ENCODE measurements around the gene GPR160.
"Not testable (repeated sequence)": the region's sequence is repeated elsewhere in the genome, so short reads cannot be mapped to it uniquely, and the experiment has no call there.

Gene GPR160

GRCh38 chr3:170075441-170076091 is 37.8 kb downstream of the GPR160 start:
- DNase-seq: no peak

DNA sequence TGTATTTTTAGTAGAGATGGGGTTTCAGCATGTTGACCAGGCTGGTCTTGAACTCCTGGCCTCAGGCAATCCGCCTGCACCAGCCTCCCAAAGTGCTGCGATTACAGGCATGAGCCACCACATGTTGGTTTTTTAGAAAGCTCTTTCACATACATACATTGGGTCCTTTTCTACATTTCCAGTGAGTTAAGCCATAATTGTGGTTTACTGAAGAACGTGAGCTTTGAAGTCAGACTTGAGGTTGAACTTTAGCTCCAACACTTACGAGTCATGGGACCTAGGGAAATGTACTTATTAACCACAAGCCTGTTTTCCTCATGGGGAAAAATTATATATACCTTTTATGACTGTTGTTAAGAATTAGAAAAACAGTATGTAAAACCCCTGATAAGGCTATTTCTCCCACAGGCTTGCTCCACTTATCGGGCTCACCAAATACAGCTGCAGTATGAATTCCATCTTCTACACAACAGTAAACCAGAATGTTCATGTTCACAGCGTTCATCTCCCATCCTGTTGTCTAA is 39.0 kb downstream of the GPR160 start:
- DNase-seq: no peak

- no peak for DNase-seq
Measured at GRCh38 chr3:170077361-170077760, 39.6 kb downstream of the GPR160 start.

GRCh38 chr3:170078620-170079281 is 41.0 kb downstream of the GPR160 start:
- DNase-seq: no peak

- no peak for DNase-seq
Measured at GRCh38 chr3:170079536-170080165, 41.9 kb downstream of the GPR160 start.

GRCh38 chr3:170080605-170081004 is 42.8 kb downstream of the GPR160 start:
- DNase-seq: no peak

- DNase-seq: no peak
Measured at GRCh38 chr3:170081079-170081741, 43.4 kb downstream of the GPR160 start.

- no peak for DNase-seq
Measured at GRCh38 chr3:170083343-170083742, 45.5 kb downstream of the GPR160 start.

GRCh38 chr3:170085396-170085795 is 47.6 kb downstream of the GPR160 start:
- no peak for DNase-seq

GRCh38 chr3:170089862-170090600 is 52.2 kb downstream of the GPR160 start:
- DNase-seq: no peak

GRCh38 chr3:170090601-170090981 is 52.8 kb downstream of the GPR160 start:
- DNase-seq: no peak

DNA sequence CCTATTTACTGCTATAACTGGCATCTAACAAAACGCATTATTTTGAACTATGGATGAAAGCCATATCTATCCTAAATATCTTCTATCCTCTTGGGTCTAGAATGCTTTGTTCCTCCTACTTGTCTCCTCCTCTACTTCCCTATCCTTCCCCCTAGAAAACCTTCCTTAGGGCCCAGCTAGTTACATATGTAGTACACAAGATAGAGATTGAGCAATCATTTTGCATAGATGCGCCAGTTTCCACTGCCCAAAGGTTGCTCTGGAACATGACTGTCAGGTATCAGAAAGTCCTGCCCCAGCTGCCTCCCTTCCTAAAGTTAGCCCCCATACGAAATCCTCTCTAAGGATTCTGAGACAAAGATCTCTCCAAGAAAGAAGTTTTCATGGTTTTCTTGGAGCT is 55.1 kb downstream of the GPR160 start:
- DNase-seq: no peak

- DNase-seq: no peak
Measured at GRCh38 chr3:170095771-170096170, 58.0 kb downstream of the GPR160 start.

- DNase-seq: no peak
Measured at GRCh38 chr3:170096342-170096741, 58.5 kb downstream of the GPR160 start.

DNA sequence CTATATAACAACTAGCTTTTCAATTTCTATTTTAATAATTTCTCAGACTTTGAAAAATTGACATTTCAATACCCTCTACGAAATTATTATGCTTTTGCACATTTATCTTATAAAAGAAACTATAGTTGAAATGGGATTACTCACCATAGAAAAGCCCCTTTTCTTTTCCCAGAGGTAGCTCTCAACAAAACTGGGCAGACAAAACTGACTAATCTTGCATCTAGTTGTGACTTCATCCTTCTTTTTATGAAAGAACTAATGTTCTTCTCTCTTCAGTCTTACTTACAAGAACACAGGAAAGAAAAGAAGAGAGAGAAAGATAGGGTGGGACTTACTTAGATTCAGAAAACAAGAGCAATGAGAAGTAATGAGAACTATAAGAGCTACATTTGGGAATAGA is 61.0 kb downstream of the GPR160 start:
- no peak for DNase-seq

- DNase-seq: no peak
Measured at GRCh38 chr3:170100944-170101343, 63.1 kb downstream of the GPR160 start.

DNA sequence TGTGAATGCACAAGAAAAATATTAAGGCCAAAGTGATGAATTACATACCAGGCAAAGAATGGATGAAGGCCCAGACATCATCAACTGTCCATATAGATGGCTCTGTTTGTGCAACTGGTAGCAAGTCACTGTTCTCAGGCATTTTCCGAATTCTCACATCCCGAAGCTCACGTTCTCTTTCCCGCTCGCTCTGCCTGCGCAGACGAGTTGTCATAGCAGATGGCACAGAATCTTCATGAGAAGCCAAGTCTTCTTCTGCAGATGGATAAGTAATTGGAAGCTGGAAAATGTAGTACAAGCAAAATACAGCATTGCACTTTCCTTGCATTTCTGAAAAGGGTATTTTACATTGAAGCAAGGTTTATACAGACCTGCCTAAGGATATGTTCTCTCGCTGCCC is 64.6 kb downstream of the GPR160 start:
- DNase-seq: no peak

DNA sequence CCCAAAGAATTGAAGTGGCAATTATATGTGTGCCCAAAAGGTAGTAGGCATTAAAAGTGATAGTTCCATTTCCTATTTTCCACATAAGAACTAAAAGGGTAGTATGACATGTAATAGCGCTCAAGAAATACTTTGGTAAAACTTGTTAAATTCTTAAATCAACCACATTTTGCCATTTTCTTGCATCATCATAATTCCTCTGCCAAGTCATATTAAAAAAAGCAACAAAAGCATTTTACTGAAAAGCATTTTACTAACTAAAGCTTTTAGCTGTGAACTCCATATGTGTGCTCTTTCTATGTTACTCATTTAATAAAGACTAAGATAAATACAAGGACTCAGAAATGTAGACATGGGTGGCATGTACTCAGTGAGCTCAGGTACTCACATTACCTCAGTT is 70.1 kb downstream of the GPR160 start:
- no peak for DNase-seq

GRCh38 chr3:170108955-170109354 is 71.2 kb downstream of the GPR160 start:
- DNase-seq: no peak

DNA sequence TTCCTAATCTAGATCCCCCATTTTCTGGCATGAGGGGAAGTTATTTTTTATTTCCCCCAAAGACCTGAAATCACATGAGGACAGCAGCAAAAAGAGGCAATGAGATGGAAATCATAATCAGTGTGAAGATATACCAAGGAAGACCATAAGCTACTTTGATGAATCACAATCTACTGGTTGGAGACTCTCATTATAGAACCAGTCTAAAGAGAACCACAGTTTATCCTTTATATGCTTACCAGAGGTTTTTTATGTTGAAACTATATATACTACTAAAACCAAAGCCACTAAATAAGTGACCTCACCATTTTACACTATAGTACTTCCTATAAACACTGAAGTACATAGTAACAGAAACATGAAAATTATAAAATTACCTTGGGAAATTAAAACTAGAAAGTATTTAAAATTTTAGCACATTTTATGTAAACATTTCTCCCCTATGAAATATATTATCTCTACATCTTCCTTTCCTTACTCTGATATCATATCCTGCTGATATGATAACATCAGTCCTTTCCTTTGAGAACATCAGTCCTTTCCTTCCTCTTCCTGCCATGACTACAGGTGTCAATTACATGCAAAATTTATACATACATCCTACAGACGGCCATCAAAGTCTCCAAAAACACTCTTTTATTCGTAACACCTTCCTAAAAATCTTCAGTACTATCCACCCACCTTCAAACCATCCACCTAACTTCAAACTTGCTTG is 71.9 kb downstream of the GPR160 start:
- no peak for DNase-seq

DNA sequence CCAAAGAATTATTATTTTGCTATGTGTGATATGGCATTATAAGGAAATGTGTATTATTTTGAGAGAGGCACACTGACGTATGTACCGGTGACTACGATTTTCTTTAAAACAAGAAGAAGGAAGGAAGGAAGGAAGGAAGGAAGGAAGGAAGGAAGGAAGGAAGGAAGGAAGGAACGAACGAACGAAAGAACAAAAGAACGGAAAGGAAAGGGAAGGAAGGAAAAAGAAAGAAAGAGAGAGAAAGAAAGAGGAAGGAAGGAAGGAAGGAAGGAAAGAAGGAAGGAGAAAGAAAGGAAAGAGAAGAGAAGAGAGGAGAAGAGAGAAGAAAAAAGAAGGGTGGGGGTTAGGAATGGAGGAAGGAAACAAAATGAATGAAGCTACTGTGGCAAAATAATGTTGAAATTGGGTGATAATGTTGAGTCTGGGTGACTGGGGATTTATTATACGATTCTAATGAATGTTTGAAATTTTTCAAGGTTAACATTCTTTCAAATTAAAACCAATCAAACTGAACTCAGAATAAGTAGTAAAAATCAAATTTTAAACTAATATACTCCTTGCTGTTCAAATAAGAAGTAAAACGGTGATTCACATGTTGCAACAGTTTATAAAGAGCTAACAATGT is 73.5 kb downstream of the GPR160 start:
- no peak for DNase-seq

- DNase-seq: not testable (repeated sequence)
Measured at GRCh38 chr3:170114165-170114564, 76.4 kb downstream of the GPR160 start.

All from stimulated activated CD4-positive, alpha-beta T cell treated with anti-CD3 and anti-CD28 coated beads, Interleukin-15, amount 100 ng/mL, for 24 hours (primary cell).